ENCODE results near the gene MIOX. TPM values are rescaled to one million over a fixed set of nuclear protein-coding genes. Genes with fewer than 3 reads are reported as not detected.
A peak's percentile ranks its signal among the peaks of the same experiment; 100 is the strongest.
"Not testable (repeated sequence)": the region's sequence is repeated elsewhere in the genome, so short reads cannot be mapped to it uniquely, and the experiment has no call there.

Gene MIOX
- total RNA-seq, 2 experiments from 2014 or later, result 0.32 to 0.44 TPM

GRCh38 chr22:50507421-50507990 is 20.8 kb downstream of the MIOX start, which contains the start of gene LMF2:
LMF2 (minus strand) TSS chr22:50507702; CDS start chr22:50507675, 27 bp downstream.
- ATAC-seq (peak; percentile 83), DNase-seq (peak; percentile 98)
- Mint-ChIP-seq H3K27me3 (no peaks in the 10 kb centered on the region), H3K27ac (peak within 1 kb of the TSS; percentile 95), H3K36me3 (ENCODE audit: low read depth) (peaks cover 21% of the 10 kb centered on the region), H3K4me1 (peaks cover 19% of the 10 kb centered on the region), H3K9me3 (ENCODE audit: low read depth) (no peaks in the 10 kb centered on the region), H3K4me3 (peak within 1 kb of the TSS; percentile 91)
- ChIA-PET POLR2A (interaction anchor here (0.6 to 3.6 kb wide), 10 partner anchors 9 to 119 kb away, joined by 3 to 65 read pairs (median 8); partner anchors contain the start of genes CHKB and SCO2), CTCF (interaction anchor here (0.6 to 5.7 kb wide), 8 partner anchors 9 to 122 kb away, joined by 3 to 76 read pairs (median 4); partner anchors contain the start of genes CHKB, SCO2 and SYCE3)
- intact Hi-C loops (cut with DNase I, micrococcal nuclease), result loop anchor here (1.0 to 10.0 kb wide), 5 partner anchors 26 to 263 kb away; partner anchors contain the start of genes ADM2 (in 1 of the 2), SBF1 (in 1 of the 2) and TUBGCP6 (in 1 of the 2)

GRCh38 chr22:50507991-50508884 is 21.6 kb downstream of the MIOX start, which contains the start of gene NCAPH2:
NCAPH2 (plus strand) TSS chr22:50508224; CDS start chr22:50508338, 114 bp downstream.
- peaks cover 26% of the 10 kb centered on the region for H3K36me3 Mint-ChIP-seq (ENCODE audit: low read depth)
- ATAC-seq, result peak; percentile 79
- no peaks in the 10 kb centered on the region for H3K9me3 Mint-ChIP-seq (ENCODE audit: low read depth)
- intact Hi-C loops (cut with DNase I, micrococcal nuclease), result loop anchor here (1.0 to 10.0 kb wide), 19 partner anchors 17 to 655 kb away; partner anchors contain the start of genes CHKB (in 2 of the 2), SCO2 (in 2 of the 2), TUBGCP6 (in 2 of the 2) and ADM2 (in 1 of the 2)
- peak; percentile 99 for DNase-seq
- ChIA-PET POLR2A (interaction anchor here (0.6 to 3.6 kb wide), 10 partner anchors 10 to 118 kb away, joined by 3 to 65 read pairs (median 8); partner anchors contain the start of genes CHKB and SCO2), CTCF (interaction anchor here (0.6 to 5.7 kb wide), 17 partner anchors 10 to 262 kb away, joined by 3 to 76 read pairs (median 4); partner anchors contain the start of genes CHKB, KLHDC7B, SCO2 and SYCE3)
- H3K4me1 Mint-ChIP-seq, result peaks cover 23% of the 10 kb centered on the region
- H3K27me3 Mint-ChIP-seq, result no peaks in the 10 kb centered on the region
- peak within 1 kb of the TSS; percentile 91 for H3K4me3 Mint-ChIP-seq
- peak within 1 kb of the TSS; percentile 95 for H3K27ac Mint-ChIP-seq

GRCh38 chr22:50508897-50509296 is 22.2 kb downstream of the MIOX start:
- Mint-ChIP-seq H3K27me3 (no peaks in the 10 kb centered on the region), H3K9me3 (ENCODE audit: low read depth) (no peaks in the 10 kb centered on the region), H3K27ac (peak overlapping the region; percentile 95), H3K36me3 (ENCODE audit: low read depth) (peaks cover 30% of the 10 kb centered on the region), H3K4me3 (peak overlapping the region; percentile 85), H3K4me1 (peaks cover 27% of the 10 kb centered on the region)
- DNase-seq (no peak), ATAC-seq (no peak)
- intact Hi-C loops (cut with DNase I, micrococcal nuclease), result loop anchor here (1.0 to 10.0 kb wide), 16 partner anchors 16 to 656 kb away; partner anchors contain the start of genes CHKB (in 2 of the 2), SCO2 (in 2 of the 2), TUBGCP6 (in 2 of the 2) and ARSA (in 1 of the 2)
- ChIA-PET CTCF (interaction anchor here (0.6 to 5.7 kb wide), 11 partner anchors 11 to 263 kb away, joined by 3 to 76 read pairs (median 4); partner anchors contain the start of genes KLHDC7B, SCO2 and SYCE3), POLR2A (interaction anchor here (1.5 to 3.6 kb wide), 5 partner anchors 10 to 30 kb away, joined by 7 to 65 read pairs (median 9); partner anchors contain the start of gene SCO2)

- Mint-ChIP-seq H3K4me3 (no peak overlapping the region), H3K27me3 (no peaks in the 10 kb centered on the region), H3K9me3 (ENCODE audit: low read depth) (no peaks in the 10 kb centered on the region), H3K4me1 (peaks cover 38% of the 10 kb centered on the region), H3K36me3 (ENCODE audit: low read depth) (peaks cover 50% of the 10 kb centered on the region), H3K27ac (no peak overlapping the region)
- no peak for ATAC-seq
- intact Hi-C loops (cut with DNase I, micrococcal nuclease), result no loop called here
- DNase-seq, result no peak
- CTCF ChIA-PET, result interaction anchor here (1.3 to 1.6 kb wide), 2 partner anchors 13 to 53 kb away, joined by 5 to 12 read pairs; partner anchors contain the start of gene SCO2
- POLR2A ChIA-PET, result interaction anchor here (3.2 kb wide), 1 partner anchor 12 kb away, joined by 10 read pairs; the partner anchor contains the start of gene SCO2
Observed at GRCh38 chr22:50513175-50513574, 26.5 kb downstream of the MIOX start.

GRCh38 chr22:50516068-50516467 is 29.4 kb downstream of the MIOX start:
- ChIA-PET POLR2A (interaction anchor here (3.2 kb wide), 1 partner anchor 9 kb away, joined by 10 read pairs; the partner anchor contains the start of gene SCO2), CTCF (interaction anchor here (1.3 to 1.4 kb wide), 2 partner anchors 9 to 14 kb away, joined by 4 to 8 read pairs; partner anchors contain the start of gene SCO2)
- Mint-ChIP-seq H3K4me1 (peaks cover 24% of the 10 kb centered on the region), H3K27me3 (no peaks in the 10 kb centered on the region), H3K4me3 (no peak overlapping the region), H3K9me3 (ENCODE audit: low read depth) (no peaks in the 10 kb centered on the region), H3K36me3 (ENCODE audit: low read depth) (peaks cover 46% of the 10 kb centered on the region), H3K27ac (no peak overlapping the region)
- no peak for ATAC-seq
- DNase-seq, result no peak
- intact Hi-C loops (cut with DNase I, micrococcal nuclease), result no loop called here

- H3K27me3 Mint-ChIP-seq, result no peaks in the 10 kb centered on the region
- intact Hi-C loops (cut with DNase I, micrococcal nuclease), result no loop called here
- no peak for ATAC-seq
- ChIA-PET CTCF (no interaction called here), POLR2A (interaction anchor here (1.3 kb wide), 1 partner anchor 9 kb away, joined by 5 read pairs; the partner anchor contains the start of gene SCO2)
- no peak overlapping the region for H3K27ac Mint-ChIP-seq
- no peak for DNase-seq
- H3K4me3 Mint-ChIP-seq, result no peak overlapping the region
- H3K36me3 Mint-ChIP-seq (ENCODE audit: low read depth), result peaks cover 45% of the 10 kb centered on the region
- no peaks in the 10 kb centered on the region for H3K9me3 Mint-ChIP-seq (ENCODE audit: low read depth)
- peaks cover 24% of the 10 kb centered on the region for H3K4me1 Mint-ChIP-seq
Observed at GRCh38 chr22:50516891-50517290, 30.2 kb downstream of the MIOX start.

GRCh38 chr22:50517495-50518260 is 31.0 kb downstream of the MIOX start:
- peaks cover 39% of the 10 kb centered on the region for H3K36me3 Mint-ChIP-seq (ENCODE audit: low read depth)
- ChIA-PET POLR2A (interaction anchor here (1.3 kb wide), 1 partner anchor 8 kb away, joined by 5 read pairs; the partner anchor contains the start of gene SCO2), CTCF (no interaction called here)
- no peak for ATAC-seq
- no peak overlapping the region for H3K27ac Mint-ChIP-seq
- H3K27me3 Mint-ChIP-seq, result no peaks in the 10 kb centered on the region
- H3K9me3 Mint-ChIP-seq (ENCODE audit: low read depth), result no peaks in the 10 kb centered on the region
- no peak overlapping the region for H3K4me3 Mint-ChIP-seq
- DNase-seq, result no peak
- intact Hi-C loops (cut with DNase I, micrococcal nuclease), result no loop called here
- H3K4me1 Mint-ChIP-seq, result peaks cover 17% of the 10 kb centered on the region

- Mint-ChIP-seq H3K4me3 (no peak overlapping the region), H3K9me3 (ENCODE audit: low read depth) (no peaks in the 10 kb centered on the region), H3K36me3 (ENCODE audit: low read depth) (peaks cover 42% of the 10 kb centered on the region), H3K4me1 (peaks cover 18% of the 10 kb centered on the region), H3K27ac (no peak overlapping the region), H3K27me3 (no peaks in the 10 kb centered on the region)
- ATAC-seq (no peak), DNase-seq (no peak)
- ChIA-PET CTCF (interaction anchor here (1.4 kb wide), 1 partner anchor 45 kb away, joined by 5 read pairs; the partner anchor contains the start of gene SYCE3), POLR2A (interaction anchor here (1.9 kb wide), 1 partner anchor 10 kb away, joined by 7 read pairs; the partner anchor contains the start of genes LMF2 and NCAPH2)
- intact Hi-C loops (cut with DNase I, micrococcal nuclease), result no loop called here
Observed at GRCh38 chr22:50518606-50519005, 31.9 kb downstream of the MIOX start.

- intact Hi-C loops (cut with DNase I, micrococcal nuclease), result no loop called here
- DNase-seq (no peak), ATAC-seq (no peak)
- Mint-ChIP-seq H3K4me3 (no peak overlapping the region), H3K27ac (no peak overlapping the region), H3K36me3 (ENCODE audit: low read depth) (peaks cover 39% of the 10 kb centered on the region), H3K9me3 (ENCODE audit: low read depth) (no peaks in the 10 kb centered on the region), H3K27me3 (no peaks in the 10 kb centered on the region), H3K4me1 (peaks cover 15% of the 10 kb centered on the region)
- POLR2A ChIA-PET, result interaction anchor here (1.9 kb wide), 1 partner anchor 11 kb away, joined by 7 read pairs; the partner anchor contains the start of genes LMF2 and NCAPH2
- CTCF ChIA-PET, result interaction anchor here (0.6 to 1.4 kb wide), 3 partner anchors 23 to 44 kb away, joined by 3 to 5 read pairs (median 3); partner anchors contain the start of gene SYCE3
Observed at GRCh38 chr22:50519151-50519550, 32.5 kb downstream of the MIOX start.

GRCh38 chr22:50520184-50520583 is 33.5 kb downstream of the MIOX start:
- peaks cover 13% of the 10 kb centered on the region for H3K4me1 Mint-ChIP-seq
- POLR2A ChIA-PET, result interaction anchor here (1.9 kb wide), 1 partner anchor 12 kb away, joined by 7 read pairs; the partner anchor contains the start of genes LMF2 and NCAPH2
- ATAC-seq; DNase-seq; H3K27ac Mint-ChIP-seq; intact Hi-C loops (cut with DNase I, micrococcal nuclease); H3K4me3 Mint-ChIP-seq; H3K9me3 Mint-ChIP-seq (ENCODE audit: low read depth); H3K27me3 Mint-ChIP-seq; CTCF ChIA-PET: not testable (repeated sequence)
- peaks cover 39% of the 10 kb centered on the region for H3K36me3 Mint-ChIP-seq (ENCODE audit: low read depth)
